ENCODE results near the gene SSNA1.

The SSNA1 gene

GRCh38 chr9:137178939-137179630 lies 9.4 kb upstream of the SSNA1 start:
- TF ChIP-seq CTCF (IDR thresholded peaks at IDR 0.05): no peak

- no peak for TF ChIP-seq CTCF (IDR thresholded peaks at IDR 0.05)
Measured at GRCh38 chr9:137179761-137180160, 8.7 kb upstream of the SSNA1 start.

GRCh38 chr9:137180491-137180890 lies 8.0 kb upstream of the SSNA1 start:
- no peak for TF ChIP-seq CTCF (IDR thresholded peaks at IDR 0.05)

GRCh38 chr9:137181680-137182079 lies 6.8 kb upstream of the SSNA1 start:
- TF ChIP-seq CTCF (IDR thresholded peaks at IDR 0.05): no peak

- TF ChIP-seq CTCF (IDR thresholded peaks at IDR 0.05): no peak
Measured at GRCh38 chr9:137182836-137183235, 5.6 kb upstream of the SSNA1 start.

- TF ChIP-seq CTCF (IDR thresholded peaks at IDR 0.05): no peak
Measured at GRCh38 chr9:137183980-137184595, 4.4 kb upstream of the SSNA1 start.

GRCh38 chr9:137184881-137185660 lies 3.4 kb upstream of the SSNA1 start:
- TF ChIP-seq CTCF (IDR thresholded peaks at IDR 0.05): no peak
